ENCODE data around the gene FST.

FST gene

GRCh38 chr5:53480416-53481158 lies at the start of gene FST:
FST (plus strand) TSS chr5:53480629; CDS start chr5:53480792, 163 bp downstream.
- peak; percentile 53 for DNase-seq (ENCODE audit: low spot score)

GRCh38 chr5:53431665-53432064 lies 48.8 kb upstream of the FST start:
- no peak for DNase-seq (ENCODE audit: low spot score)

- DNase-seq (ENCODE audit: low spot score): no peak
These were observed 47.4 kb upstream of the FST start for GRCh38 chr5:53433026-53433425.

- no peak for DNase-seq (ENCODE audit: low spot score)
These were observed 45.9 kb upstream of the FST start for GRCh38 chr5:53434541-53434940.

GRCh38 chr5:53436480-53437191 lies 43.8 kb upstream of the FST start:
- DNase-seq (ENCODE audit: low spot score): no peak

- no peak for DNase-seq (ENCODE audit: low spot score)
These were observed 42.4 kb upstream of the FST start for GRCh38 chr5:53438079-53438478.

GRCh38 chr5:53438486-53439472 lies 41.6 kb upstream of the FST start:
- DNase-seq (ENCODE audit: low spot score): peak; percentile 26

- DNase-seq (ENCODE audit: low spot score): no peak
These were observed 37.5 kb upstream of the FST start for GRCh38 chr5:53442961-53443360.

- DNase-seq (ENCODE audit: low spot score): no peak
These were observed 34.9 kb upstream of the FST start for GRCh38 chr5:53445569-53445968.

- DNase-seq (ENCODE audit: low spot score): no peak
These were observed 33.5 kb upstream of the FST start for GRCh38 chr5:53446908-53447307.

GRCh38 chr5:53448851-53449250 lies 31.6 kb upstream of the FST start:
- DNase-seq (ENCODE audit: low spot score): no peak

GRCh38 chr5:53453898-53454718 lies 26.3 kb upstream of the FST start:
- no peak for DNase-seq (ENCODE audit: low spot score)

GRCh38 chr5:53454719-53455000 lies 25.8 kb upstream of the FST start:
- no peak for DNase-seq (ENCODE audit: low spot score)

GRCh38 chr5:53456366-53456765 lies 24.1 kb upstream of the FST start:
- no peak for DNase-seq (ENCODE audit: low spot score)

- DNase-seq (ENCODE audit: low spot score): no peak
These were observed 16.4 kb upstream of the FST start for GRCh38 chr5:53463909-53464621.

GRCh38 chr5:53464722-53465121 lies 15.7 kb upstream of the FST start:
- DNase-seq (ENCODE audit: low spot score): no peak

GRCh38 chr5:53469946-53470687 lies 10.3 kb upstream of the FST start:
- DNase-seq (ENCODE audit: low spot score): peak; percentile 22

- no peak for DNase-seq (ENCODE audit: low spot score)
These were observed 8.2 kb upstream of the FST start for GRCh38 chr5:53472279-53472678.

- DNase-seq (ENCODE audit: low spot score): no peak
These were observed 7.5 kb upstream of the FST start for GRCh38 chr5:53472720-53473510.

- DNase-seq (ENCODE audit: low spot score): no peak
These were observed 6.8 kb upstream of the FST start for GRCh38 chr5:53473633-53474032.
